Measurements from ENCODE around the gene GLRA2.

GLRA2 gene

GRCh38 chrX:14590216-14590615 lies 60.9 kb downstream of the GLRA2 start:
- TF ChIP-seq REST (IDR thresholded peaks at IDR 0.05; ENCODE audit: insufficient replicate concordance, low read depth) (no peak), SPI1 (IDR thresholded peaks at IDR 0.05; ENCODE audit: borderline replicate concordance, low read depth) (no peak), POLR2AphosphoS5 (IDR thresholded peaks at IDR 0.05; ENCODE audit: low read depth) (no peak)
- H3K4me3 ChIP-seq (replicated peaks; ENCODE audit: insufficient read depth, low read length): no peak overlapping the region
- no peak for DNase-seq (ENCODE audit: low read depth in 1 of 2, low spot score in 1 of 2)
- H3K27me3 ChIP-seq (ENCODE audit: insufficient read depth, poor library complexity, severe bottlenecking): no peaks in the 10 kb centered on the region
- H3K27ac ChIP-seq (replicated peaks): no peak overlapping the region

- TF ChIP-seq CTCF (IDR thresholded peaks at IDR 0.05; ENCODE audit: insufficient read depth, low read length) (no peak), SPI1 (IDR thresholded peaks at IDR 0.05; ENCODE audit: borderline replicate concordance, low read depth) (no peak), GABPA (IDR thresholded peaks at IDR 0.05; ENCODE audit: low read depth) (no peak), REST (IDR thresholded peaks at IDR 0.05; ENCODE audit: insufficient replicate concordance, low read depth) (no peak), POLR2AphosphoS5 (IDR thresholded peaks at IDR 0.05; ENCODE audit: low read depth) (no peak)
- no peak overlapping the region for H3K27ac ChIP-seq (replicated peaks)
- H3K4me3 ChIP-seq (replicated peaks; ENCODE audit: insufficient read depth, low read length): no peak overlapping the region
- no peak for DNase-seq (ENCODE audit: low read depth in 1 of 2, low spot score in 1 of 2)
- H3K27me3 ChIP-seq (ENCODE audit: insufficient read depth, poor library complexity, severe bottlenecking): no peaks in the 10 kb centered on the region
Observed at GRCh38 chrX:14590693-14591424, 61.5 kb downstream of the GLRA2 start.

GRCh38 chrX:14591976-14592375 lies 62.6 kb downstream of the GLRA2 start:
- TF ChIP-seq GABPA (IDR thresholded peaks at IDR 0.05; ENCODE audit: low read depth) (no peak), CTCF (IDR thresholded peaks at IDR 0.05; ENCODE audit: insufficient read depth, low read length) (no peak), SPI1 (IDR thresholded peaks at IDR 0.05; ENCODE audit: borderline replicate concordance, low read depth) (no peak), POLR2AphosphoS5 (IDR thresholded peaks at IDR 0.05; ENCODE audit: low read depth) (no peak), REST (IDR thresholded peaks at IDR 0.05; ENCODE audit: insufficient replicate concordance, low read depth) (no peak)
- Histone ChIP-seq H3K27ac (replicated peaks) (no peak overlapping the region), H3K27me3 (ENCODE audit: insufficient read depth, poor library complexity, severe bottlenecking) (no peaks in the 10 kb centered on the region), H3K4me3 (replicated peaks; ENCODE audit: insufficient read depth, low read length) (no peak overlapping the region)
- no peak for DNase-seq (ENCODE audit: low read depth in 1 of 2, low spot score in 1 of 2)

Data from HL-60 (cell line).